Mesothelial cell of epicardium (in vitro differentiated cells): ENCODE data around the gene TBCD. TPM values are rescaled to one million over a fixed set of nuclear protein-coding genes. Genes with fewer than 3 reads are reported as not detected.

Source experiments
- DNase-seq, 2 experiments: peaks; one replicate each; pipeline ENCODE4 v3.0.0; 2021; ENCODE audit warnings: low spot score in 2 of 2; ENCODE audit not compliant: unreplicated experiment in 2 of 2
- H3K27ac Mint-ChIP-seq: 2 replicates; pipeline ENCODE4 v1.8.0; 2021; ENCODE audit warnings: mixed read lengths
- H3K27me3 Mint-ChIP-seq: 2 replicates; pipeline ENCODE4 v1.8.0; 2021; ENCODE audit warnings: low read depth, mixed read lengths
- H3K36me3 Mint-ChIP-seq: 2 replicates; pipeline ENCODE4 v1.8.0; 2021; ENCODE audit warnings: mixed read lengths
- H3K4me1 Mint-ChIP-seq: 2 replicates; pipeline ENCODE4 v1.8.0; 2021; ENCODE audit warnings: mixed read lengths
- H3K4me3 Mint-ChIP-seq: 2 replicates; pipeline ENCODE4 v1.8.0; 2021; ENCODE audit warnings: mild to moderate bottlenecking, moderate library complexity, mixed read lengths
- H3K9me3 Mint-ChIP-seq: 2 replicates; pipeline ENCODE4 v1.8.0; 2021; ENCODE audit warnings: mixed read lengths
- CTCF ChIP-seq: fragments of 200-600 bp; sonication (generic); IDR thresholded peaks from one replicate; pipeline ENCODE4 v1.5.0; 2021; ENCODE audit warnings: antibody characterized with exemption; ENCODE audit not compliant: unreplicated experiment
- total RNA-seq: library from RNA; stranded (reverse); gene quantifications from 3 replicates; pipeline ENCODE4 v1.2.1, GENCODE V29; 2021

The TBCD gene
- total RNA-seq, 1 donor from 2014 or later = 117 TPM

- Mint-ChIP-seq H3K36me3 (peaks cover 56% of the 10 kb centered on the region), H3K27ac (no peak overlapping the region), H3K27me3 (no peaks in the 10 kb centered on the region), H3K9me3 (peaks cover 33% of the 10 kb centered on the region), H3K4me3 (no peak overlapping the region), H3K4me1 (no peaks in the 10 kb centered on the region)
- no peak for DNase-seq
- no peak for TF ChIP-seq CTCF
Measured at GRCh38 chr17:82825540-82826124, 73.8 kb downstream of the TBCD start.

- no peak for TF ChIP-seq CTCF
- Mint-ChIP-seq H3K27ac (no peak overlapping the region), H3K9me3 (peaks cover 28% of the 10 kb centered on the region), H3K4me1 (no peaks in the 10 kb centered on the region), H3K4me3 (no peak overlapping the region), H3K36me3 (peaks cover 50% of the 10 kb centered on the region), H3K27me3 (no peaks in the 10 kb centered on the region)
- DNase-seq = no peak
Measured at GRCh38 chr17:82826211-82826610, 74.3 kb downstream of the TBCD start.

GRCh38 chr17:82826956-82827355, 75.1 kb downstream of the TBCD start:
- peaks cover 26% of the 10 kb centered on the region for H3K9me3 Mint-ChIP-seq
- no peak for DNase-seq
- H3K27me3 Mint-ChIP-seq = no peaks in the 10 kb centered on the region
- no peak overlapping the region for H3K27ac Mint-ChIP-seq
- no peak overlapping the region for H3K4me3 Mint-ChIP-seq
- H3K4me1 Mint-ChIP-seq = no peaks in the 10 kb centered on the region
- peaks cover 44% of the 10 kb centered on the region for H3K36me3 Mint-ChIP-seq
- no peak for TF ChIP-seq CTCF

- TF ChIP-seq CTCF = no peak
- H3K27ac Mint-ChIP-seq = no peak overlapping the region
- H3K27me3 Mint-ChIP-seq = no peaks in the 10 kb centered on the region
- no peak for DNase-seq
- H3K36me3 Mint-ChIP-seq = peaks cover 36% of the 10 kb centered on the region
- H3K9me3 Mint-ChIP-seq = peaks cover 13% of the 10 kb centered on the region
- no peak overlapping the region for H3K4me3 Mint-ChIP-seq
- H3K4me1 Mint-ChIP-seq = no peaks in the 10 kb centered on the region
Measured at GRCh38 chr17:82828875-82829487, 77.1 kb downstream of the TBCD start.

GRCh38 chr17:82830249-82830661, 78.4 kb downstream of the TBCD start:
- H3K4me1 Mint-ChIP-seq = peaks cover 2% of the 10 kb centered on the region
- no peaks in the 10 kb centered on the region for H3K27me3 Mint-ChIP-seq
- TF ChIP-seq CTCF = no peak
- H3K27ac Mint-ChIP-seq = no peak overlapping the region
- no peak for DNase-seq
- peaks cover 13% of the 10 kb centered on the region for H3K9me3 Mint-ChIP-seq
- H3K36me3 Mint-ChIP-seq = peaks cover 31% of the 10 kb centered on the region
- no peak overlapping the region for H3K4me3 Mint-ChIP-seq
